NCI-H187 (cell line): ENCODE data around the gene SLC22A4.

Experiments used
- DNase-seq, 2 experiments: peaks; one replicate each; lab custom pipeline; 2025; lab: John Stamatoyannopoulos, UW

Gene SLC22A4

DNA sequence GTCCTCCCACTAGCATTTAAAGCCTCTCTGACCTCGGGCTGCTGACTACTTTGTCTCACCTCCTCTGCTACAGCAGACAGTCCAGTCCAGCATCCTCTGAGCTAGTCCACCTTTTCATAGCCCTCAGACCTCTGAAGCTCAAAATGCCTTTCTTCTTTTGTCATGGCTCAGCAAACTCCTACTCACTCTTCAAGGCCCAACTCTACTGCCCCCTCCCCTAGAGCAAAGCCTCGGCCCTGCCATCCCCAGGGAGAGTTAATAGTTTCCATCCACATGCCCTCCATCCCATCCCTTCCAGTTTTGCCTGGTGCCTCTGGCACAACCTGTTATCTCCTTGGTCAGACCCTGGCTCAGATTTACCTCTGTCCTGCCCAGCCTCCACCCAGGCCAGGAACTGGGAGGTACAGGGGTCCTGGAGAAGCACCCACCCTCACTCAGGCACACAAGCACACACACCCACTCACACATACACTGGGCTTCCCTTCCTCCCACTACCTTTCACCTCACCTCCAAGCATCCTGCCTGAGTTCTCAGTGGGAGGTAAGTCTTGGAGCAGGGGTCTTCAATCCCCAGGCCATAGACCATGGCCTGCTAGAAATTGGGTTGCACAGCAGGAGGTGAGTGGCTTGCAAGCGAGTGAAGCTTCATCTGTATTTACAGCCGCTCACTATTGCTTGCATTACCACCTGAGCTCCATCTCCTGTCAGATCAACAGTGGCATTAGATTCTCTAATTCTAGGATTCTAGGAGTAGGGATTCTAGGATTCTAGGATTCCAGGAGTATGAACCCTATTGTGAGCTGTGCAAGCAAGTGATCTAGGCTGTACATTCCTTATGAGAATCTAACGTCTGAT, 18.6 kb upstream of the SLC22A4 start:
- no peak for DNase-seq

DNA sequence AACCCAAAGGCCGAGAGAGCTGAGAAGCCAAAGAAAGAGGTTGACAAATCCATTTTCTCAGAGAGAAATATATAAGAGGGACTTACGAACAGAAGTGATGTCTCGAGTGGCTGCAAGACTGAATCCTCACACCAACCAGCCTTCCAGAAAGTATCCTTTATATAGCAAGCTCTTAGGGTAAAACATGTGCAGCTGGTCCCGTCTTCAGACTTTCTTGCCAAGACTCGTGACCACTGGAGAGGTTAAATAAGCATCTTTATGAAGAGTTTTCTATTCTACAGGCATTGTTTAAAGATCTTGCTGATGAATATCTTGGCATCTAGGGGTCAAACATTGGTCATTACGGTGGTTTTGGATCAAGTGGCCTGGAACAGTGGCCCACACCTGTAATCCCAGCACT, 16.9 kb upstream of the SLC22A4 start:
- DNase-seq = no peak

GRCh38 chr5:132277971-132278853, 16.0 kb upstream of the SLC22A4 start:
- no peak for DNase-seq

GRCh38 chr5:132279801-132280200, 14.4 kb upstream of the SLC22A4 start:
- DNase-seq = no peak

DNA sequence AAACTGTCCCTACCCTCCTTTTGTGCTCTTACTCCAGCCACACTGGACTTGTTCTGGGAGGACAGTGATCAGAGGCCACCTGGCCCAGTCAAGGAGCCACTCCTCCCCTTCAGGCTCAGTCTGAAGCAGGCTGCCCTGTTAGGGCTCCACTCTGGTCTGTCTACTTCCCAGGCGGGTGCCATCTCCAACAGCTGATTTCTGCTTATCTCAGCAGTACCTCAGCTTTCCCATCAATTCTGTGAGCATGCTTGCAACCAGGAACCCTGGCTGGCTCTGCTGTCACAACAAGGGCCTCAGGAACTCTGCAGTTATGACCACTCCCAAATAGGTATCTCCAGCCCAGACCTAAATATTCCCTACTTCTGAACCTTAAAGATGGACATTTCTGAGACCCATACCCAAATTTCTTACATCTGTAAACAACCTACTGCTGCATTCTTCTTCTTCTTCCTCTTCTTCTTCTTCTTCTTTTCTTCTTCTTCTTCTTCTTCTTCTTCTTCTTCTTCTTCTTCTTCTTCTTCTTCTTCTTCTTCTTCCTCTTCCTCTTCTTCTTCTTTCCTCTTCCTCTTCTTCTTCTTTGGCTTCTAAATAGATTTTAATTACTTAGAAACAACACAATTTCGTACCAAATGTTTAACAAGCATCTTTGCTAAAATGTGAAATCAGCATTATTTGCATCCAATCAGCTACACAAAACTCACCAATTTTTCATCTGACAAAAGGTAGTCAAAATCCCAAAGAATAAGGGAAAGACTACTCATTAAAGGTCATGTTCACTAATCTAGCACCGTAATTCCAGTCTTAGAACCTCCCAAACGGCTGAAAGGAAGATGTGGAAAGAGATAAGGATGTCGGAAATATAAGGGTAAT, 13.6 kb upstream of the SLC22A4 start:
- DNase-seq = no peak

DNA sequence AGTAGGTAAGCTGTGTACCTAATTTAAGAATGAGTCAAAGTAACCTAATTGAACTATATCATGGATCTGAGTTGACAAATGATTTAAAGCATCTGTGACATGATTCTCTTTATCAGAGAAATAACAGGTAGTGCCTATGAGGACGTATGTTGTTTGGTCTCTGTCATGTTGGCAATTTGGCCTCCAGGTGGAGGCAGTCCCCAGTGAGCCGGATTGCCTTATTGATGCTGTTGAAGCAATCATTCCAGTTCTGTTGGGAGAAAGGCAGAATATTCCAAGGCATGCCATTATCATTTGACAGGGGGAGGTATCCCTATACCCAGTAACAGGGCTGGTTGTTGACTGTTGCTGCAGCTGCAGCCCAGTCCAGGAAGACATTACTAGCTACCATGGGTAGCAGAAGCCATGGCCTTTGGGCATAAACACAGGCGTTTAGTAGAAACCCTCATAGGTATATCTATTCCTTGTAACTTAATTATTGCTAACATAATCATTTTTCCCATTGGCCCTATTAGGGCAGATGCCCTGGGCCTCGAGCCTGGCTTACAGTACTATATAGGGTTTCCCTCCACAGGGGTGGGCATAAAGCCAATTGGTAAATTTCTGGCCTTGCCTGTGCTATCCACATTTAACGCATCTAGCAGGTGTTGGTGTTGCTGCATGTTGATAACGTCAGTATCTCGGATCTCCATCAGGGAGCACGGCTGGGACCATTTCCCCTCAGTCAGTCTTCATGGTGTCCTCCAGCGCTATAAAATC, 12.2 kb upstream of the SLC22A4 start:
- DNase-seq = no peak

GRCh38 chr5:132283423-132284043, 10.7 kb upstream of the SLC22A4 start:
- DNase-seq = no peak

GRCh38 chr5:132289097-132289496, 5.1 kb upstream of the SLC22A4 start:
- DNase-seq = no peak

- no peak for DNase-seq
These were observed 3.2 kb upstream of the SLC22A4 start for GRCh38 chr5:132291026-132291425.

DNA sequence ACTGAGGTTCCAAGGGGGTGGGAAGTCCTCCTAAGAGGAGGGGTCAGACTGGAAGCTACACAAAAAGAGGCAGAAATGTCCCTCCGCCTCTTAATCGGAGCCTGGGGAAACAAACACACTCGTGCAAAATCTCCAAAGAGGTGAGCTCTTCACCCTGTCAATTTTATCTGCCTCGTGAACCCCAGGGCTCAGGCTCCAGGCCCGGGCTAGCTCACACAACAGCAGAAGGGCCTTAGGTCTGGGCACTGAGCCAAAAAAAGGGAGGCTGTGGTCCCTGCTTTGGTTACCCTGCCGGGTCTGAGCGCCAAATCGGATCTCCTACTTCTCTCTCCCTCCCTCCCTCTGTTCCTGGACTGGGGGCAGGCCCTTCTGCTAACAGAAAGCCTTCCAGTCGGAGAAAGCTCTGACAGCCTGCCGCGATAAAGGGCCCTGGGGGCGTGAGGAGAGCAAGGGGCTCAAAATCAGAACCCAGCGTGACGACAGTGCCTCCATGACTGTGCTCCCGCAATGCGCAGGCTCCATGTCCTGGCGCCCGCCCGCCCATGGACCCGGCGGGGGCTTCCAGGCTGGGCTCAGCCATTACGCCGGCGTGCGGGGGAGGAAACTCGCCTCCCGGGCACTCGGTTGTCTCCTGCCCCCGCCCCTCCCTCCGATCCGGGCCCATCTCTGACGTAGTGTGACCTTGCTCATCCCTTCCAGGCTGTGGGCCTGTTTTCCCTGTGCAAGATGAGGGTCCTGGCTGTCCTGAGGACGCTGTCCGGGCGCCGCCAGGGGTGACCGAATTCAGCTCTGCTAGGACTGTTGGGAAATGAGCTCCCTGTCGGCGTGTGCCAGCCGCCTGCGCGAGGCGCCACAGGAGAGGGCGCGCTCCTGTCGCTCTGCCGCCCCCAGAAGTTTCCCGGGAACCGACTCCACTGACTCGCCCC, 865 bp upstream of the SLC22A4 start:
- peak; percentile 74 to 79 for DNase-seq

GRCh38 chr5:132294728-132295504, 722 bp downstream of the SLC22A4 start:
- no peak for DNase-seq

GRCh38 chr5:132295505-132296411, 1.6 kb downstream of the SLC22A4 start:
- no peak for DNase-seq

DNA sequence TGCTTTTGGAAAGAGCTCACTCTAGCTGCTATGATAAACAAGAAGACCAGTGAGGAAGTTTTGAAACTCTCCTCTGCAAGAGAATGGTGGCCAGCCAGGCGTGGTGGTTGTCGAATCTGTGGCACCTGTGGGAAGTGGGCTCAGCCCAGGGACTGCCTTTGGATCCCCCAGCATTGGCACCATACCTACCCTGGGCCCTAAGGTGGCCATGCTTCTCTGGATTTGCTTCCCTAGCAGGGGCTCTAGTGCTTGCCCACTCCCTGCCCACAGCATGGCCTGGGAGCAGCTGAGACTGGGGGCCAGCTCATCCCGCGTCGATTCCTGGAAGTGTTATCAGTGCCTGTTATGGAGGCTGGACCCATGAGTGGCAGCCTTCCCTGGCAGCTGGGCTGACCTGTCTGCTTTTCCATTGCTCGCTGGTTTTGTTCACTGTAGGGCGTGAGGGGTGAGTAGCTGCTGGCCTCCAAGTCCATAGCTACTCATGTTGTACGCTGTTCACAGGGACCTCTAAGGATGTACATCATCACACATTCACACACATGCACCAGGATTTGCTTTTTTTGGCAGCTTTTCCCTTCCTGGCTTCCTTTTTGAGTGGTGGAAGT, 2.3 kb downstream of the SLC22A4 start:
- DNase-seq = no peak

GRCh38 chr5:132297211-132297940, 3.2 kb downstream of the SLC22A4 start:
- DNase-seq = no peak

- no peak for DNase-seq
These were observed 4.4 kb downstream of the SLC22A4 start for GRCh38 chr5:132298298-132299212.

DNA sequence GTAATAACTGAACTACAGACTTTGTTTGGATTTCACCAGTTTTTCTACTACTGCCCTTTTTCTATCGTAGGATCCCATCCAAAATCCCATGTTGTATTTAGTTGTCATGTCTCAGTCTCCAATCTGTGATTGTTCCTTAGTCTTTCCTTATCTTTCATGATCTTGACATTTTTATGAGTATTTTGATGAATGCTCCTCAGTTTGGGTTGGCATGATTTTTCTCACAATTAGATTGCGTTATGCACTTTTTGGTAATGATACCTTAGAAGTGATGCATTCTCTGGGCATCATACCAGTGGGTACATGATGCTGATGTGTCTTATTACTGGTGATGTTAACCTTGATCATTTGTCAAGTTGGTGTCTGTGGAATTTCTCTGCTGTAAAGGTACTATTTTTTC, 5.7 kb downstream of the SLC22A4 start:
- no peak for DNase-seq
